IMR-90 (cell line): ENCODE data around the gene GTPBP4. TPM values are rescaled to one million over a fixed set of nuclear protein-coding genes. Genes with fewer than 3 reads are reported as not detected.

Experiments used
- ATAC-seq: fragments of 200-7000 bp; cut with Tn5 transposase; 2 replicates; pipeline ENCODE4 v1.9.1; 2020; ENCODE audit warnings: low read depth, mild to moderate bottlenecking, moderate library complexity
- BruUV-seq: library from RNA; stranded (reverse); fragments of 400-500 nt; replicated peaks from 2 replicates; lab custom pipeline; 2021; lab: Mats Ljungman, UMichigan
- CTCF ChIA-PET: fragments of 300-600 bp; formaldehyde crosslinking; extraction: SDS; loops from one replicate; lab custom pipeline; 2021; ENCODE audit warnings: antibody characterized with exemption; lab: Yijun Ruan, JAX
- POLR2A ChIA-PET: fragments of 300-600 bp; sonication (Branson Sonifier 250); formaldehyde crosslinking; loops from one replicate; lab custom pipeline; 2022; ENCODE audit warnings: antibody characterized with exemption; ENCODE audit not compliant: unreplicated experiment; lab: Charles Lee
- DNase-seq: peaks from one replicate; pipeline ENCODE4 v3.0.0; 2013
- H2AFZ ChIP-seq: replicated peaks from 2 replicates; pipeline ENCODE3; 2013; ENCODE audit warnings: low read length, mild to moderate bottlenecking; ENCODE audit not compliant: poor library complexity
- H2AK5ac ChIP-seq: 2 replicates; pipeline ENCODE4 v1.6.1; 2013; ENCODE audit warnings: low read depth, low read length, inconsistent platforms
- H2AK9ac ChIP-seq: replicated peaks from 2 replicates; pipeline ENCODE3; 2013; ENCODE audit warnings: mild to moderate bottlenecking, low read depth, low read length, moderate library complexity; ENCODE audit not compliant: poor library complexity
- H2BK120ac ChIP-seq: 2 replicates; pipeline ENCODE4 v1.6.1; 2013; ENCODE audit warnings: low read depth, low read length, inconsistent platforms
- H2BK15ac ChIP-seq: 3 replicates; pipeline ENCODE4 v1.6.1; 2013; ENCODE audit warnings: low read depth, low read length, inconsistent platforms
- H2BK20ac ChIP-seq: 2 replicates; pipeline ENCODE4 v1.6.1; 2013; ENCODE audit warnings: low read depth, mild to moderate bottlenecking, inconsistent platforms, low read length, moderate library complexity
- H2BK5ac ChIP-seq: 2 replicates; pipeline ENCODE4 v1.6.1; 2013; ENCODE audit warnings: mild to moderate bottlenecking, low read depth, low read length, inconsistent platforms; ENCODE audit not compliant: poor library complexity, severe bottlenecking
- H3K14ac ChIP-seq: replicated peaks from 2 replicates; pipeline ENCODE4 v1.6.1; 2013; ENCODE audit warnings: low read depth, low read length, inconsistent platforms
- H3K18ac ChIP-seq: 2 replicates; pipeline ENCODE4 v1.6.1; 2013; ENCODE audit warnings: low read depth, low read length, control low read depth
- H3K23ac ChIP-seq: 2 replicates; pipeline ENCODE4 v1.6.1; 2013; ENCODE audit warnings: low read depth, low read length, inconsistent platforms
- H3K27ac ChIP-seq: 2 replicates; pipeline ENCODE4 v1.5.1; 2013; ENCODE audit warnings: mild to moderate bottlenecking, control low read depth, low read length; ENCODE audit not compliant: insufficient read depth
- H3K27me3 ChIP-seq: 2 replicates; pipeline ENCODE4 v1.6.1; 2013; ENCODE audit warnings: low read length; ENCODE audit not compliant: control insufficient read depth, insufficient read depth
- H3K36me3 ChIP-seq: 2 replicates; pipeline ENCODE4 v1.6.1; 2013; ENCODE audit warnings: low read length, mixed read lengths; ENCODE audit not compliant: control insufficient read depth, insufficient read depth
- H3K4ac ChIP-seq: 2 replicates; pipeline ENCODE4 v1.6.1; 2013; ENCODE audit warnings: low read depth, low read length, inconsistent platforms
- H3K4me1 ChIP-seq: 2 replicates; pipeline ENCODE4 v1.6.1; 2013; ENCODE audit warnings: low read length, mixed read lengths; ENCODE audit not compliant: control insufficient read depth, insufficient read depth
- H3K4me2 ChIP-seq: 2 replicates; pipeline ENCODE4 v1.6.1; 2013; ENCODE audit warnings: low read depth, mild to moderate bottlenecking, control low read depth, low read length, moderate library complexity
- H3K4me3 ChIP-seq: 2 replicates; pipeline ENCODE4 v1.5.1; 2013; ENCODE audit warnings: low read depth, mild to moderate bottlenecking, control low read depth, low read length, moderate library complexity; ENCODE audit not compliant: insufficient read depth
- H3K56ac ChIP-seq: 2 replicates; pipeline ENCODE4 v1.6.1; 2013; ENCODE audit warnings: low read length, inconsistent platforms; ENCODE audit not compliant: insufficient read depth; ENCODE audit errors: extremely low read depth
- H3K79me1 ChIP-seq, 2 experiments: 2 replicates each; pipeline ENCODE4 v1.6.1; 2013; ENCODE audit warnings: low read length in 2 of 2, inconsistent platforms in 1 of 2, low read depth in 1 of 2
- H3K9ac ChIP-seq: 2 replicates; pipeline ENCODE4 v1.6.1; 2013; ENCODE audit warnings: low read depth, low read length, control low read depth
- H3K9me1 ChIP-seq: 2 replicates; pipeline ENCODE4 v1.6.1; 2013; ENCODE audit warnings: low read length, inconsistent platforms; ENCODE audit not compliant: insufficient read depth
- H3K9me3 ChIP-seq: 2 replicates; pipeline ENCODE4 v1.6.1; 2013; ENCODE audit warnings: low read length; ENCODE audit not compliant: control insufficient read depth, insufficient read depth
- H4K20me1 ChIP-seq: 2 replicates; pipeline ENCODE4 v1.6.1; 2013; ENCODE audit warnings: low read length, inconsistent platforms; ENCODE audit not compliant: insufficient read depth
- H4K5ac ChIP-seq: 2 replicates; pipeline ENCODE4 v1.6.1; 2013; ENCODE audit warnings: mild to moderate bottlenecking, low read depth, low read length, control low read depth
- H4K8ac ChIP-seq, 2 experiments: 2 replicates each; pipeline ENCODE4 v1.6.1; 2013; ENCODE audit warnings: low read depth in 2 of 2, low read length in 2 of 2, control low read depth in 1 of 2, inconsistent platforms in 1 of 2
- H4K91ac ChIP-seq: 2 replicates; pipeline ENCODE4 v1.6.1; 2013; ENCODE audit warnings: low read depth, low read length, inconsistent platforms; ENCODE audit not compliant: insufficient read depth
- BHLHE40 ChIP-seq: fragments of 150-350 bp; IDR thresholded peaks from 2 replicates; pipeline ENCODE4 v1.6.1; 2016; ENCODE audit warnings: mild to moderate bottlenecking, low read depth, low read length
- CEBPB ChIP-seq: IDR thresholded peaks from 2 replicates; pipeline ENCODE4 v1.6.1; 2012; ENCODE audit warnings: low read depth, low read length, improper control_type of control experiment
- CHD1 ChIP-seq: IDR thresholded peaks from 2 replicates; pipeline ENCODE4 v1.6.1; 2012; ENCODE audit warnings: low read depth, low read length, improper control_type of control experiment
- CTCF ChIP-seq: conservative IDR thresholded peaks from 2 replicates; pipeline ENCODE4 v1.5.1; 2012; ENCODE audit warnings: mild to moderate bottlenecking, low read depth, low read length, improper control_type of control experiment
- ELK1 ChIP-seq: fragments of 150-350 bp; IDR thresholded peaks from 2 replicates; pipeline ENCODE4 v1.6.1; 2016; ENCODE audit warnings: low read depth, mild to moderate bottlenecking, low read length, moderate library complexity, borderline replicate concordance
- FOS ChIP-seq: fragments of 150-350 bp; IDR thresholded peaks from 2 replicates; pipeline ENCODE4 v1.6.1; 2016; ENCODE audit warnings: low read depth, low read length
- MAFK ChIP-seq: IDR thresholded peaks from 2 replicates; pipeline ENCODE4 v1.6.1; 2012; ENCODE audit warnings: low read depth, low read length, improper control_type of control experiment
- MAZ ChIP-seq: IDR thresholded peaks from 2 replicates; pipeline ENCODE4 v1.6.1; 2012; ENCODE audit warnings: low read depth, mild to moderate bottlenecking, low read length, improper control_type of control experiment, moderate library complexity, borderline replicate concordance
- MXI1 ChIP-seq: IDR thresholded peaks from 2 replicates; pipeline ENCODE4 v1.6.1; 2012; ENCODE audit warnings: low read depth, mild to moderate bottlenecking, low read length, moderate library complexity, borderline replicate concordance
- NFE2L2 ChIP-seq: fragments of 150-350 bp; IDR thresholded peaks from 2 replicates; pipeline ENCODE4 v1.6.1; 2016; ENCODE audit warnings: low read depth, mild to moderate bottlenecking, low read length
- POLR2A ChIP-seq: IDR thresholded peaks from 2 replicates; pipeline ENCODE4 v1.6.1; 2012; ENCODE audit warnings: mild to moderate bottlenecking, low read depth, low read length
- RCOR1 ChIP-seq: IDR thresholded peaks from 2 replicates; pipeline ENCODE4 v1.6.1; 2012; ENCODE audit warnings: mild to moderate bottlenecking, low read length, improper control_type of control experiment; ENCODE audit not compliant: insufficient replicate concordance
- RFX5 ChIP-seq: IDR thresholded peaks from 2 replicates; pipeline ENCODE4 v1.8.0; 2012; ENCODE audit warnings: low read depth, mild to moderate bottlenecking, low read length, moderate library complexity
- SMC3 ChIP-seq: fragments of 150-350 bp; IDR thresholded peaks from 2 replicates; pipeline ENCODE4 v1.6.1; 2016; ENCODE audit warnings: low read depth, mild to moderate bottlenecking, antibody characterized with exemption, low read length, moderate library complexity
- WGBS, 2 experiments: methylation state at CpG; one replicate each; pipeline versions ENCODE4 v1.1.5 to v1.1.7; 2013; ENCODE audit warnings: missing lambda C conversion rate in 2 of 2; ENCODE audit not compliant: insufficient read length in 1 of 2; ENCODE audit errors: extremely low coverage in 2 of 2; 5-methylcytosine and 5-hydroxymethylcytosine counted together
- dilution Hi-C: fragments of 300-500 bp; cut with HindIII; formaldehyde crosslinking; loops from one replicate; pipeline ENCODE4 v1.14.3; 2018; ENCODE audit warnings: low sequenced_read_pairs; ENCODE audit not compliant: unreplicated experiment
- in situ Hi-C: fragments of 300-500 bp; cut with MboI; formaldehyde crosslinking; loops from 3 replicates; pipeline ENCODE4 v1.14.3; 2019; ENCODE audit warnings: low sequenced_read_pairs, inconsistent platforms, mixed read lengths
- intact Hi-C: fragments of 100-400 bp; cut with micrococcal nuclease; formaldehyde crosslinking; loops from 2 replicates; pipeline ENCODE4 v1.10.0; 2022
- polyA plus RNA-seq, 3 experiments: library from polyadenylated mRNA; depleted of rRNA; stranded (reverse); fragments of >200 nt; gene quantifications; 2 replicates each; pipeline ENCODE4 v1.2.3, GENCODE V29; 2012; ENCODE audit warnings: low replicate concordance in 1 of 3
- total RNA-seq: library from RNA; depleted of rRNA; stranded (reverse); fragments of >200 nt; gene quantifications from 2 replicates; pipeline ENCODE4 v1.2.3, GENCODE V29; 2012

Gene GTPBP4
- total and polyA plus RNA-seq, 2 of the 4 experiments (the other 2 are of a cell fraction), result 46.2 to 48.6 TPM

GRCh38 chr10:1003884-1004670, 15.8 kb downstream of the GTPBP4 start (continued):
- TF ChIP-seq MAFK, result no peak

DNA sequence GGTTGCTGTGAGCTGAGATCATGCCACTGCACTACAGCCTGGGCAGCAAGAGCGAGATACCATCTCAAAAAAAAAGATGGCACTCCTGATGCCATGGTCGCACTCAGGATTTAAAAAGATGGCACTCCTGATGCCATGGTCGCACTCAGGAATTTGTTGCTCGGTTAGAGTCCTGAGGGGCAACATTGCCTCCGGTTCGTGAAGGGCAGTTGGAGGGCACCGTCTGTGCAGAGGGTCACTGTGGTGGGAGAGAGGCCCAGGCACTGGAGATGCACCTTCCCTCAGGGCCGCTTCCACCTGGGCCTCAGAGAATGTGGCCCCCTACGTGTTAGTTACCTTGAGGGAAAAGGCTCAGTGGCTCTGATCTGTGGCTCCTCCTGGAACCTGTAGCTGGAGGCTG, 18.3 kb downstream of the GTPBP4 start:
- Histone ChIP-seq H4K91ac (no peak overlapping the region), H4K8ac (no peak overlapping the region), H3K79me1 (peaks cover 29 to 43% of the 10 kb centered on the region in 2 experiments), H3K14ac (no peak overlapping the region), H3K9me1 (peaks cover 8% of the 10 kb centered on the region; the same call in 1 of the 2 replicates), H3K27ac (no peak overlapping the region), H2AFZ (no peak overlapping the region), H2AK9ac (no peak overlapping the region), H2BK5ac (no peak overlapping the region), H2BK15ac (no peak overlapping the region), H3K4ac (no peak overlapping the region), H2BK120ac (no peak overlapping the region), H4K5ac (no peak overlapping the region), H3K56ac (no peak overlapping the region), H3K9ac (no peak overlapping the region), H3K4me1 (no peaks in the 10 kb centered on the region), H3K9me3 (0 out of 2 replicates have a peak, but pooled peaks cover 2% of the 10 kb centered on the region), H3K4me2 (no peak overlapping the region), H3K4me3 (no peak overlapping the region), H2AK5ac (no peak overlapping the region), H4K20me1 (peaks cover 26% of the 10 kb centered on the region), H3K18ac (no peak overlapping the region), H3K27me3 (no peaks in the 10 kb centered on the region), H3K36me3 (peaks cover 65% of the 10 kb centered on the region), H2BK20ac (no peak overlapping the region), H3K23ac (no peak overlapping the region)
- no peak for DNase-seq
- ChIA-PET CTCF (no interaction called here), POLR2A (no interaction called here)
- 91% methylated on average over 3 of the region's 9 CpGs; no CpG with 5 or more reads in 1 of the 2 experiments for WGBS, 2 experiments
- ATAC-seq, result no peak
- in situ Hi-C loops (no loop called here), intact Hi-C loops (no loop called here), dilution Hi-C loops (no loop called here)
- BruUV-seq, result no TSS peak
- TF ChIP-seq MAZ, result no peak
- TF ChIP-seq NFE2L2, result no peak
- TF ChIP-seq CEBPB, result no peak
- no peak for TF ChIP-seq ELK1
- TF ChIP-seq CHD1, result no peak
- TF ChIP-seq MXI1, result no peak
- no peak for TF ChIP-seq CTCF
- no peak for TF ChIP-seq POLR2A
- TF ChIP-seq BHLHE40, result no peak
- no peak for TF ChIP-seq RCOR1
- TF ChIP-seq RFX5, result no peak
- TF ChIP-seq FOS, result no peak
- no peak for TF ChIP-seq SMC3
- TF ChIP-seq MAFK, result no peak
